H1 (cell line): ENCODE results near the gene PANK3. TPM values are rescaled to one million over a fixed set of nuclear protein-coding genes. Genes with fewer than 3 reads are reported as not detected.

Source experiments
- CTCF ChIA-PET: fragments of 300-600 bp; sonication (Branson Sonifier 250); formaldehyde crosslinking; loops from one replicate; lab custom pipeline; 2021; ENCODE audit not compliant: partially characterized antibody; lab: Charles Lee
- POLR2A ChIA-PET: fragments of 300-600 bp; sonication (Branson Sonifier 250); formaldehyde crosslinking; loops from one replicate; lab custom pipeline; 2021; ENCODE audit warnings: inconsistent platforms; ENCODE audit not compliant: partially characterized antibody; lab: Charles Lee
- DNase-seq, 2 experiments: peaks; one replicate each; pipeline versions ENCODE4 v3.0.0 to v3.0.0-alpha.2; 2010 to 2022; ENCODE audit warnings: low spot score in 2 of 2, low read depth in 1 of 2, mixed read lengths in 1 of 2
- FAIRE-seq: peaks from 2 replicates; lab custom pipeline; 2011; peaks lifted over from hg19 to GRCh38; lab: Jason Lieb, UNC
- H2AFZ ChIP-seq: 2 replicates; pipeline ENCODE4 v1.8.1; 2012; ENCODE audit warnings: low read length, inconsistent platforms
- H2AK5ac ChIP-seq: 2 replicates; pipeline ENCODE4 v1.6.1; 2013; ENCODE audit warnings: low read depth, low read length
- H2BK120ac ChIP-seq: replicated peaks from 2 replicates; pipeline ENCODE3; 2013; ENCODE audit warnings: low read depth, low read length, inconsistent platforms
- H2BK12ac ChIP-seq: 2 replicates; pipeline ENCODE4 v1.6.1; 2013; ENCODE audit warnings: low read depth, low read length
- H2BK15ac ChIP-seq: 2 replicates; pipeline ENCODE4 v1.6.1; 2013; ENCODE audit warnings: low read length
- H2BK20ac ChIP-seq: 2 replicates; pipeline ENCODE4 v1.6.1; 2013; ENCODE audit warnings: low read length
- H2BK5ac ChIP-seq: 2 replicates; pipeline ENCODE4 v1.6.1; 2013; ENCODE audit warnings: low read depth, low read length
- H3K14ac ChIP-seq: 2 replicates; pipeline ENCODE4 v1.6.1; 2013; ENCODE audit warnings: inconsistent platforms; ENCODE audit not compliant: insufficient read length
- H3K18ac ChIP-seq: 2 replicates; pipeline ENCODE4 v1.6.1; 2013; ENCODE audit warnings: low read length; ENCODE audit errors: extremely low read depth
- H3K23ac ChIP-seq: 2 replicates; pipeline ENCODE4 v1.6.1; 2013; ENCODE audit warnings: inconsistent platforms; ENCODE audit not compliant: insufficient read length
- H3K23me2 ChIP-seq: 2 replicates; pipeline ENCODE4 v1.6.1; 2013; ENCODE audit warnings: low read depth, low read length
- H3K27ac ChIP-seq: 2 replicates; pipeline ENCODE4 v1.6.1; 2011; ENCODE audit warnings: low read depth, low read length, inconsistent platforms
- H3K27me3 ChIP-seq, 4 experiments: replicated peaks in 1 of 4; 1 replicate in 1 of 4; 2 replicates in 3 of 4; pipeline versions ENCODE4 v1.6.1 to v1.8.1; 2011 to 2013; ENCODE audit warnings: low read length in 3 of 4, mild to moderate bottlenecking in 3 of 4, inconsistent platforms in 2 of 4, mixed read lengths in 2 of 4, moderate library complexity in 1 of 4; ENCODE audit not compliant: control insufficient read depth in 3 of 4, insufficient read depth in 3 of 4; ENCODE audit errors: extremely low read depth in 1 of 4
- H3K36me3 ChIP-seq, 4 experiments: 2 replicates each; pipeline versions ENCODE4 v1.6.1 to v1.8.1; 2011 to 2013; ENCODE audit warnings: mild to moderate bottlenecking in 4 of 4, low read length in 3 of 4, moderate library complexity in 2 of 4, control low read depth in 1 of 4, inconsistent platforms in 1 of 4; ENCODE audit not compliant: insufficient read depth in 4 of 4, control insufficient read depth in 2 of 4
- H3K4ac ChIP-seq: replicated peaks from 2 replicates; pipeline ENCODE3; 2013; ENCODE audit warnings: low read length, low read depth, mixed read lengths, inconsistent platforms; ENCODE audit not compliant: insufficient read length
- H3K4me1 ChIP-seq, 4 experiments: replicated peaks in 1 of 4; 1 replicate in 1 of 4; 2 replicates in 3 of 4; pipeline versions ENCODE4 v1.6.1 to v1.8.1; 2011 to 2013; ENCODE audit warnings: low read length in 3 of 4, inconsistent platforms in 2 of 4, mixed read lengths in 1 of 4; ENCODE audit not compliant: insufficient read depth in 4 of 4, control insufficient read depth in 3 of 4
- H3K4me2 ChIP-seq, 2 experiments: 2 replicates each; pipeline versions ENCODE4 v1.6.1 to v1.8.1; 2011 to 2013; ENCODE audit warnings: low read depth in 2 of 2, low read length in 2 of 2, control low read depth in 1 of 2, inconsistent platforms in 1 of 2, mild to moderate bottlenecking in 1 of 2; ENCODE audit not compliant: insufficient read depth in 1 of 2
- H3K4me3 ChIP-seq, 4 experiments: fragments of 200-600, 300-600 bp in 1 of 4; sonication (generic), shearing (Covaris generic), sonication (Bioruptor Twin) in 1 of 4; 2 replicates each; pipeline versions ENCODE4 v1.5.1 to v1.8.1; 2011 to 2016; ENCODE audit warnings: low read length in 4 of 4, low read depth in 3 of 4, control low read depth in 2 of 4, inconsistent platforms in 2 of 4, mild to moderate bottlenecking in 2 of 4, mixed read lengths in 1 of 4, moderate library complexity in 1 of 4; ENCODE audit not compliant: insufficient read depth in 2 of 4; ENCODE audit errors: extremely low read depth in 1 of 4
- H3K56ac ChIP-seq: replicated peaks from 2 replicates; pipeline ENCODE3; 2013; ENCODE audit warnings: low read depth, mild to moderate bottlenecking, mixed read lengths, low read length, inconsistent platforms; ENCODE audit not compliant: insufficient read length
- H3K79me1 ChIP-seq: 2 replicates; pipeline ENCODE4 v1.6.1; 2013; ENCODE audit warnings: low read depth, low read length, control low read depth
- H3K79me2 ChIP-seq, 2 experiments: 2 replicates each; pipeline versions ENCODE4 v1.6.1 to v1.8.1; 2012 to 2013; ENCODE audit warnings: low read length in 2 of 2, mild to moderate bottlenecking in 2 of 2, inconsistent platforms in 1 of 2; ENCODE audit not compliant: insufficient read depth in 2 of 2, control insufficient read depth in 1 of 2
- H3K9ac ChIP-seq, 4 experiments: replicated peaks in 1 of 4; 1 replicate in 1 of 4; 2 replicates in 3 of 4; pipeline versions ENCODE4 v1.6.1 to v1.8.1; 2011 to 2013; ENCODE audit warnings: low read depth in 3 of 4, low read length in 3 of 4, control low read depth in 2 of 4, mild to moderate bottlenecking in 2 of 4, moderate library complexity in 2 of 4, inconsistent platforms in 1 of 4; ENCODE audit errors: extremely low read depth in 1 of 4
- H3K9me3 ChIP-seq, 2 experiments: 2 replicates each; pipeline versions ENCODE4 v1.6.1 to v1.8.1; 2012 to 2013; ENCODE audit warnings: mild to moderate bottlenecking in 2 of 2, moderate library complexity in 2 of 2, control low read depth in 1 of 2, inconsistent platforms in 1 of 2, low read depth in 1 of 2, low read length in 1 of 2, mixed read lengths in 1 of 2; ENCODE audit not compliant: insufficient read depth in 2 of 2
- H4K20me1 ChIP-seq, 2 experiments: replicated peaks in 1 of 2; 2 replicates each; pipeline versions ENCODE3 to v1.8.1; 2011 to 2013; ENCODE audit warnings: inconsistent platforms in 2 of 2, low read length in 2 of 2, mild to moderate bottlenecking in 1 of 2; ENCODE audit not compliant: insufficient read depth in 2 of 2, control insufficient read depth in 1 of 2
- H4K5ac ChIP-seq: 2 replicates; pipeline ENCODE4 v1.6.1; 2013; ENCODE audit warnings: low read length, low read depth, mixed read lengths, inconsistent platforms; ENCODE audit not compliant: insufficient read length
- H4K8ac ChIP-seq: 2 replicates; pipeline ENCODE4 v1.8.0; 2013; ENCODE audit warnings: mild to moderate bottlenecking, moderate library complexity, low read length, inconsistent platforms; ENCODE audit not compliant: insufficient read depth; ENCODE audit errors: extremely low read depth
- H4K91ac ChIP-seq: replicated peaks from 2 replicates; pipeline ENCODE3; 2013; ENCODE audit warnings: low read length, mixed read lengths, inconsistent platforms; ENCODE audit not compliant: insufficient read length
- EZH2 ChIP-seq: fragments of 200-600 bp; sonication (generic); IDR thresholded peaks from 2 replicates; pipeline ENCODE4 v1.7.1; 2012; ENCODE audit warnings: low read depth, mild to moderate bottlenecking, moderate library complexity, low read length, inconsistent platforms; ENCODE audit not compliant: severe bottlenecking
- FOSL1 ChIP-seq: IDR thresholded peaks from 2 replicates; pipeline ENCODE4 v1.6.1; 2011; ENCODE audit warnings: mild to moderate bottlenecking, low read depth, low read length, moderate library complexity; ENCODE audit not compliant: insufficient read depth
- WGBS, 2 experiments: shearing (Covaris generic) in 1 of 2; methylation state at CpG; one replicate each; pipeline versions ENCODE4 v1.1.6 to v1.1.7; 2013 to 2015; ENCODE audit warnings: low lambda C conversion rate in 2 of 2, mixed read lengths in 2 of 2, inconsistent platforms in 1 of 2, low coverage in 1 of 2, missing lambda C conversion rate in 1 of 2; ENCODE audit not compliant: insufficient replicate concordance in 2 of 2, insufficient coverage in 1 of 2, insufficient read length in 1 of 2; ENCODE audit errors: extremely low coverage in 1 of 2, missing lambda C conversion rate in 1 of 2; 5-methylcytosine and 5-hydroxymethylcytosine counted together
- polyA plus RNA-seq, 7 experiments: library from polyadenylated mRNA; depleted of rRNA in 3 of 7; stranded (reverse) in 5 of 7; unstranded in 2 of 7; fragments of >200 nt in 5 of 7; fragments of 200-250 nt in 2 of 7; gene quantifications; 1 replicate in 5 of 7; 2 replicates in 1 of 7; 4 replicates in 1 of 7; pipeline versions ENCODE4 v1.2.1 to v1.2.3, GENCODE V29; 2011 to 2013; ENCODE audit warnings: missing spikeins in 2 of 7, mixed read lengths in 2 of 7
- total RNA-seq: library from RNA; stranded (reverse); fragmentation: NEBNext Ultra II Directional; extraction: Animal tissue kit (Norgen Biotek cat#: 25700); gene quantifications from 2 replicates; pipeline ENCODE4 v1.2.1, GENCODE V29; 2021
- TF ChIP-seq, protein P1 (sequence below): IDR thresholded peaks from 2 replicates; pipeline ENCODE4 v1.6.1; 2012; ENCODE audit warnings: low read length, inconsistent platforms

PANK3 gene
- total and polyA plus RNA-seq, 2 of the 8 experiments (the other 6 are each of a cell fraction or from before 2014, with no cell fraction given): 8.6 to 101 TPM

DNA sequence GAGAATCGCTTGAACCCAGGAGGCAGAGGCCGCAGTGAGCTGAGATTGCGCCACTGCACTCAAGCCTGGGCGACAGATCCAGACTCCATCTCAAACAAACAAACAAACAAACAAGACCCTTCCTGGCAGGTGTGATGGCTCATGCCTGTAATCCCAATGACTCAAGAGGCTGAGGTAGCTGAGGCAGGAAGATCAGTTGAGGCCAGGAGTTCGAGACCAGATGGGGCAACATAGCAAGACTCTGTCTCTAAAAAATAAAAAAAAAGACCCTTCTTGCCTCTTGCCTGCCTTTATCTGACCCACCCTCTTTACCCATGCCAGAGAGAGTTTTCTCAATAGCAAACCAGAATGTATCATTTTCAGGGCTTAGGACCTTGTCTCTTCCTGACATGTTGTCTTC is 8.8 kb upstream of the PANK3 start:
- H2BK5ac ChIP-seq: no peak overlapping the region
- no peak overlapping the region for H3K9ac ChIP-seq
- no peak overlapping the region for H2AFZ ChIP-seq
- no peak overlapping the region for H2BK15ac ChIP-seq
- H3K79me1 ChIP-seq: no peaks in the 10 kb centered on the region
- no peak overlapping the region for H3K23ac ChIP-seq
- no peak overlapping the region for H4K8ac ChIP-seq
- H3K23me2 ChIP-seq: peaks cover 3% of the 10 kb centered on the region; the same call in 1 of the 2 replicates
- no peak overlapping the region for H4K5ac ChIP-seq
- no peaks in the 10 kb centered on the region for H3K4me1 ChIP-seq
- DNase-seq (no peak), FAIRE-seq (no peak)
- no peak overlapping the region for H2BK120ac ChIP-seq
- H4K91ac ChIP-seq: no peak overlapping the region
- WGBS, 2 experiments: 90% methylated on average over 5 of the region's 5 CpGs; no CpG with 5 or more reads in 1 of the 2 experiments
- CTCF ChIA-PET: interaction anchor here (0.7 to 0.9 kb wide), 3 partner anchors 11 to 370 kb away, joined by 3 read pairs; no protein-coding TSS in a partner anchor
- H3K4ac ChIP-seq: no peak overlapping the region
- H3K36me3 ChIP-seq: no peaks in the 10 kb centered on the region
- H2BK20ac ChIP-seq: no peak overlapping the region
- no peak overlapping the region for H3K18ac ChIP-seq
- H3K4me3 ChIP-seq: no peak overlapping the region
- no peak overlapping the region for H2BK12ac ChIP-seq
- H3K27me3 ChIP-seq: peaks cover 0 to 2% (median 0%) of the 10 kb centered on the region in 4 experiments; a peak in 3 of 7 replicates
- no peaks in the 10 kb centered on the region for H3K9me3 ChIP-seq
- H4K20me1 ChIP-seq: no peaks in the 10 kb centered on the region
- H3K56ac ChIP-seq: no peak overlapping the region
- POLR2A ChIA-PET: interaction anchor here (1.6 kb wide), 1 partner anchor 8 kb away, joined by 3 read pairs; no protein-coding TSS in a partner anchor
- no peak overlapping the region for H3K4me2 ChIP-seq
- H3K27ac ChIP-seq: no peak overlapping the region
- H2AK5ac ChIP-seq: no peak overlapping the region
- TF ChIP-seq, protein P1, sequence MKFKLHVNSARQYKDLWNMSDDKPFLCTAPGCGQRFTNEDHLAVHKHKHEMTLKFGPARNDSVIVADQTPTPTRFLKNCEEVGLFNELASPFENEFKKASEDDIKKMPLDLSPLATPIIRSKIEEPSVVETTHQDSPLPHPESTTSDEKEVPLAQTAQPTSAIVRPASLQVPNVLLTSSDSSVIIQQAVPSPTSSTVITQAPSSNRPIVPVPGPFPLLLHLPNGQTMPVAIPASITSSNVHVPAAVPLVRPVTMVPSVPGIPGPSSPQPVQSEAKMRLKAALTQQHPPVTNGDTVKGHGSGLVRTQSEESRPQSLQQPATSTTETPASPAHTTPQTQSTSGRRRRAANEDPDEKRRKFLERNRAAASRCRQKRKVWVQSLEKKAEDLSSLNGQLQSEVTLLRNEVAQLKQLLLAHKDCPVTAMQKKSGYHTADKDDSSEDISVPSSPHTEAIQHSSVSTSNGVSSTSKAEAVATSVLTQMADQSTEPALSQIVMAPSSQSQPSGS: no peak
- TF ChIP-seq FOSL1 (no peak), EZH2 (no peak)
- no peaks in the 10 kb centered on the region for H3K79me2 ChIP-seq
- no peak overlapping the region for H3K14ac ChIP-seq
